HG03108 (cell line): ENCODE measurements around the gene CAPN12.
A peak's percentile ranks its signal among the peaks of the same experiment; 100 is the strongest.
"Not testable (repeated sequence)": the region's sequence is repeated elsewhere in the genome, so short reads cannot be mapped to it uniquely, and the experiment has no call there.

Source experiments
- ATAC-seq: cut with Tn5 transposase; IDR thresholded peaks from one replicate; pipeline ENCODE4 v1.9.1; 2021; ENCODE audit warnings: moderate library complexity; ENCODE audit not compliant: unreplicated experiment

CAPN12 gene

GRCh38 chr19:38744298-38744681 is at the start of gene CAPN12:
Gene CAPN12 (minus strand): TSS chr19:38744474. CDS start chr19:38744165, 309 bp downstream.
- no peak for ATAC-seq

- no peak for ATAC-seq
Observed at GRCh38 chr19:38793671-38794070, 49.4 kb upstream of the CAPN12 start.

- no peak for ATAC-seq
Observed at GRCh38 chr19:38793177-38793576, 48.9 kb upstream of the CAPN12 start.

- ATAC-seq = no peak
Observed at GRCh38 chr19:38792250-38793111, 48.2 kb upstream of the CAPN12 start.

GRCh38 chr19:38791451-38792064 is 47.3 kb upstream of the CAPN12 start:
- peak; percentile 76 for ATAC-seq

GRCh38 chr19:38790507-38791403 is 46.5 kb upstream of the CAPN12 start:
- ATAC-seq = not testable (repeated sequence)

GRCh38 chr19:38788478-38789243 is 44.4 kb upstream of the CAPN12 start, which contains the start of gene LGALS7B:
Gene LGALS7B (plus strand): TSS chr19:38789200. CDS start chr19:38789227, 27 bp downstream.
- ATAC-seq = no peak

GRCh38 chr19:38786572-38787265 is 42.4 kb upstream of the CAPN12 start:
- no peak for ATAC-seq

GRCh38 chr19:38786061-38786460 is 41.8 kb upstream of the CAPN12 start:
- ATAC-seq = not testable (repeated sequence)

GRCh38 chr19:38785187-38785699 is 41.0 kb upstream of the CAPN12 start:
- ATAC-seq = no peak

- no peak for ATAC-seq
Observed at GRCh38 chr19:38784224-38784623, 40.0 kb upstream of the CAPN12 start.

- ATAC-seq = not testable (repeated sequence)
Observed at GRCh38 chr19:38782212-38782611, 37.9 kb upstream of the CAPN12 start.

GRCh38 chr19:38781058-38781457 is 36.8 kb upstream of the CAPN12 start:
- no peak for ATAC-seq

GRCh38 chr19:38780443-38780842 is 36.2 kb upstream of the CAPN12 start:
- ATAC-seq = no peak

GRCh38 chr19:38778733-38779132 is 34.5 kb upstream of the CAPN12 start:
- no peak for ATAC-seq

GRCh38 chr19:38774181-38774950 is 30.1 kb upstream of the CAPN12 start:
- no peak for ATAC-seq

- ATAC-seq = no peak
Observed at GRCh38 chr19:38773469-38774177, 29.3 kb upstream of the CAPN12 start, which contains the start of gene LGALS7. Gene LGALS7 (minus strand): TSS chr19:38773517. CDS start chr19:38773492, 25 bp downstream.

- ATAC-seq = not testable (repeated sequence)
Observed at GRCh38 chr19:38771569-38771968, 27.3 kb upstream of the CAPN12 start.
